NCI-H2171 (cell line): ENCODE data around the gene GPX3.

ENCODE experiments used
- DNase-seq: peaks from one replicate; lab custom pipeline; 2025; lab: John Stamatoyannopoulos, UW

The GPX3 gene

DNA sequence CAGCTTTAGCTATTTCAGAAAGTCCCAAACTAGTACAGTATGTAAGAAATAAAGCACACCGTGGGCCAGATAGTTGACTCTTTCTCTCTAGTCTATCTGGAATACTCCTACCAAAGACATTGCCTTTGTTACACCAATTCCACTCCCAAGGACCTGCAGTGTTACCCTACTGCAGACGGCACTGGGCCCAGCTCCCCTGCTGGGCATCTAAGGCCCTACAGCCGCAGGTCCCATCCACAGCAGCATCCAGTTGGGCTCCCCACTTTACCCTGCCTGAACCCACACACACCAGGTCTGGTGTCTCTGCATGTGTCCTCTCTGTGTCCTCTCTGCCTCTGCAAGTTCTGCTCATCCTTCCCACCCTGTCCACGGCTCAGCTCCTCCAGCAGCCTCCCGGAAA lies 37.9 kb downstream of the GPX3 start:
- DNase-seq: no peak

GRCh38 chr5:151058891-151059489 lies 38.6 kb downstream of the GPX3 start:
- no peak for DNase-seq

- DNase-seq: no peak
These were observed 40.4 kb downstream of the GPX3 start for GRCh38 chr5:151060742-151061141.

DNA sequence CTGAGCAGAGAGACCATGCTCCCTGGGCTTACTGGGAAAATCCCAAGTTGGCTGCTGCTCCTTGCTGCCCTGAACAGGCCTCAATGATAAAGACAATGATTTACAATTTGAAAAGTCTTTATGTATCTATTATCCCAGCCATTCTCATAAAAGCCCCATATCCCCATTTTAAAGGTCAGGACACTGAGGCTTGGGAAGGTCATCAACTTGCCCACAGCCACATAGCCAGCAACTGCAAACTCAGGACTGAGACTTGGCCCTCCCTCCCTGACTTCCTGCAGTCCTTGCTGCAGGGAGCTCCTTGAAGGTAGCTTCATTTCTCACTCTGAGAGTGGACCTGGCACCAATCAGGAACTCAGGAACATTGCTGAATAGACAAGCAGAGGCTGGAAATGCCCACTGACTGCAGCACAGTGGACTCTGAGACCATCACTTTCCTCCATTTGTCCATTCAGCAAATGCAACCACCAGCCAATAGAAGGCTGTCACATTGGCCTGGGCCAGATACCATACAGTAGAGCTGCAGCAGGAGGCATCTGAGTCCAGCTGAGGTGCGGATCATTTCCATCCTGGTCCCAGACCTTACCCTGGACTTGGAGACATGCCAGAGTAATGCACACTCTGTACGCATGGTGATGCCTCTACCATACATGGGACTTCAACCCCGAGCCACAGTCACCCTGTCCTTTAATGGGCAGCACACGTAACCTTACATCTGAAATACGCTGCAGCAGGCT lies 42.2 kb downstream of the GPX3 start:
- DNase-seq: no peak

- no peak for DNase-seq
These were observed 43.0 kb downstream of the GPX3 start for GRCh38 chr5:151063142-151063989.

DNA sequence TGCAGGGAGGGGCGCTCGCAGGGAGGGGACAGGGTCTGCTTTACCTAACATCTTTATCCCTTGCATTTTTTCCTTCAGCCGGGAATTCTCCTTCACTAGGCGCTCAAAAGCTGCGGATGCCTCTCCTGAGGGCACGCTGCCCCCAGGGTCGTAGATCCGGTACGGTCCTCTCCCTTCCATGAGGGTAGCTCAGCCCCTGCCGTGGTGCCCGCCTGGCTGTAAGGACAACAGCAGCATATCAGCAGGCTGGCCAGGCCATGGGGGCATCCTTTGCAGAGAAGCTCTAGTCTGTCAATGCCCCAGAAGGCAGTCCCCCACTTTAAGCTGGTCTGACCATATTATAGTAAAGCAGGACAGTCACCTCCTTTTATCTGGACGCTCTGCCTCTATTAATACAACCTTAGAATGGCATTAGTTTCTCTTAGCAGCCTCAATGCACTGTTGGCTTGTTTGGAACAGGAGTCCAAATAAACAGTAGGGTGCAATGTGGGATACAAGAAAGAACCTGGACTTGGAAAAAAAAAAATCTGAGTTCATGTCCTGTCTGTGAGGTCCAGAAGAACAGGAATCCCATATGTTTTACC lies 44.6 kb downstream of the GPX3 start:
- no peak for DNase-seq

DNA sequence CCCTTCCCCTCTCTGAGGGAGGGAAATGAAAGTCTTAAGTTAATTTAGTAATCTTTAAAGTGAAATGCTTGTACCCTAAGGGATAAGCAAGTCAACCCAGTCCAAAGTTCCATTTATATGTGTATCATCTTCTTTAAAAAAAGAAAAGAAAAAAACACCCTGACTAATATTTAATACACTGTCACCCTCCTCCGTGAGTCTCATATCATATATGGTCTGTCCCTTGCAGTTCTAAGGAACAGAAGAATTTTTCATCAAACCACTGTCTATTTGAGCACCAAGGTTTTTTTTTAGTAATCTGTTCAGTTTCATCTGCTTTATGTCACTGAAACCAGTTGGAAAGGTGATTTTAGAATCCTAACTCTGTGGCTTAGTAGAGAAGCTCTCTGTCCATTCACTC lies 45.2 kb downstream of the GPX3 start:
- DNase-seq: no peak

DNA sequence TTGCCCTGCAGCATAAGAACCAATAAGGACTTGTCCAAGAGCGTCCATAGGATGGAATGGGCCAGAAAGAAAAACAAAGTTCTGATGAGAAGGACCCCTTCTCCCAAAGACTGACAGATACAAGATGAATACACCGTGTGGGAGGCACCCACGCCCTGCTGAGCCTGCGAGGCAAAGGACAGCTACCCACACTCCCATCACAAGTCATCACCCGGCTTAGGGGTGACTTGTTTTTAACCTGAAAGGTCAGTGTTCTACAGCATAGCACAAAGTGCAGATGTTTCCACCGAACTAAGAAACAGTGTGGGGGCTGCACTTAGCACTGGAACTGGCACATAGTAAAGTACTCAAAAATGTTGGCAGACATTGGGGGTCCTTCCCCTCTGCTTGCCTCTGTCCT lies 46.5 kb downstream of the GPX3 start:
- DNase-seq: no peak

DNA sequence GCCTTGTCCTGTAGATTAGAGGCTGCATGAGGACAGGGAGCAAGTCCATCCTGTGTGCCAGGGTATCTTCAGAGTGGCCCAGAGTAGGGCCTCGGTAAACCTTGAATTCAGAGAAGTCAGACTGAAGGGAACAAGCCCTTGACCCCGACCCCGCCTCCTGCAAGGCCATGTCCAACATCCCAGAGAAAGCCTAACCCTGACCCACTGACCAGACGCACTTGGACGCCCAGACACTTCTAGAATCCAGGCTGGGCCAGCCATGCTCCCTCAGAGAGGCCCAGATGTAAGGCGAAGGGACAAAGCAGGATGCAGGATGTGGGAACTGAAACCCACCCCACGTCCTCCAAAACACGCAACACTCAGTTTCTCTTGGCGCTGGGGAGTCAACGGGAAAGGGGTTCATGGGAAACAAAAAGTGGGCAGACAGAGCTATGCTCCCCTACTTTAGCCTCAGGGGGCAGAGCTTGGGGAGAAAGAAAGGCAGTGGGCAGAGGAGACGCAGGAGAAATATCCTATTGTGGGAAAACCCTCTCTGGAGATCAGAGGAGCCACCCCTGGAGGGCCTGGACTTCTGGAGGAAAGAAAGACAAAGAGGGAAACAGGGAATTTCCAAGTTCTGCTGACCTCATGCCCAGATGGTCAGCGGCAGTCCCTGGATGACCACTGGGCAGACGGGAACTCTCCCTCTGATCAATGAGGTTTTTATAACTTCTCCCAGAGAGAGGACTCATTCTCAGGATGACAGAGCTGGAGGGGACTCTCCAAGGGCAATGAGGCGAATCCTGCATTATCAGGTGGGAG lies 47.4 kb downstream of the GPX3 start:
- DNase-seq: no peak

- DNase-seq: no peak
These were observed 48.2 kb downstream of the GPX3 start for GRCh38 chr5:151068433-151069197.

GRCh38 chr5:151070449-151070848 lies 50.1 kb downstream of the GPX3 start:
- DNase-seq: no peak

DNA sequence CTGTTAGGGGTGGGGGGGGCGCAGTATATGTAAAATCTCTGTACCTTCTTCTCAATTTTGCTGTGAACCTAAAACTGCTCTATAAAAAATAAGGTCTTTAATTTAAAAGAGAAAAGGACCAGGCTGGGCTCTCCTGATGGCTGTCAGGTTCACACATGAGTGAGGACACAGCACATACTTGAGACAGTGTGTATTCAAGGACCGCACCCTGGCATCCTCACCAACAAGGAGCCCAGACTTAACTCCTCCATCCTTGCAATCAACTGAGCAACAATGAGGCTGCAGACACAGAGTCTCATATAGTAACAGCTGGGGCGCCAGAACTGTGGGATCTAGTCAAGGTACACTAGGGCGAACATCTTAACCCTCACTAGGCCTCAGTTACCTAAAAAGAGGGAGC lies 50.6 kb downstream of the GPX3 start:
- no peak for DNase-seq

DNA sequence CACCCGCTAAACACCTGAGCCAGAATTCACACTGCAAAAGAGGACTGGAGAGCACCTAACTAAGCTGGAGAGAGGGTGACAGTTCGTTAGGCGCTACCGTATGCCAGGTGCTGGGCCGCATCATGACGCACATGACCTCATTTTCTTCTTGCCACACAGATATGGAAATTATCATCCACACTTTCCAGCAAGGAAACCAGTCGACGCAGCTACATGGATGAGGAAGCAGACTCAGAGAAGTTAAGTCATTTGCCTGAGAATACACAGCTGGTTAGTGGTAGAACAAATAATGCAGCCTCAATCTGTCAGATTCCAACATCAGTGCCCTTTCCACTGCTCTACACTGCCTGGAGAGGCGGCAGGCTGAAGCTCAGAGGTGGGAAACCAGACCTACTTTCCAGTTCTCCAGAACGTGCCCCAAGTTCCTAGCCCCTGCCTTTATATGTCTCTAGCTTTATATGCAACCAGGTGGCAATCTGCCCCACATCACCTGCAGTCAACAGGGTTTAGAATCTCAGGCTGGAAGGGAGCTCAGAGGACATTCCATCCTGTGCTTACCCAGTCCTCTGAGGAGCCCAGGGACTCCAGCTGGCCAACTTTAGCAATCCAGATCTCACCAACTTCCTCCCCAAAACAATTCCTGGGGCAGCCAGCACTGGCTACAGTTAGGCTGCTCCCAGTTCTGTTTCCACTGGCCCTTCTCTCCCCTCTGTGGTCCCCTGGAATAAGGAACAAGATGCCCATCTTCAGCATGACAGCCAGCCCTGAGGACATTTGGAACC lies 51.6 kb downstream of the GPX3 start:
- no peak for DNase-seq

DNA sequence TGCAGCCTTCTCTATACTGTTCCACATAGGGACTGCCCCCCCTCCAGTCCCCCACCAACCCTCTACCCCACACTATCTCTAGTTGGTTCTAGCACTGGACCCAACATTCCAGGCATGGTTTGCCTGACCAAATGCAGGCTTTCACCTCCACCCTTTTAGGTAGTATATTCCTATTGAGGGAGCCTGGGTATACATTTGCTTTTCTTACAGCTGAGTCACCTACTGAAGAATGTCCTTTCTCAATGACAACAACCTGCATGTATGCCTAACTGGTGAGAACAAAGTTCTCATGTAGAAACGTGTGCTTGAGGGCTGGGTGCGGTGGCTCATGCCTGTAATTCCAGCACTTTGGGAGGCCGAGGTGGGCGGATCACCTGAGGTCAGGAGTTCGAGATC lies 52.2 kb downstream of the GPX3 start:
- no peak for DNase-seq

GRCh38 chr5:151073280-151073679 lies 52.9 kb downstream of the GPX3 start:
- no peak for DNase-seq

GRCh38 chr5:151074557-151074956 lies 54.2 kb downstream of the GPX3 start:
- DNase-seq: no peak

DNA sequence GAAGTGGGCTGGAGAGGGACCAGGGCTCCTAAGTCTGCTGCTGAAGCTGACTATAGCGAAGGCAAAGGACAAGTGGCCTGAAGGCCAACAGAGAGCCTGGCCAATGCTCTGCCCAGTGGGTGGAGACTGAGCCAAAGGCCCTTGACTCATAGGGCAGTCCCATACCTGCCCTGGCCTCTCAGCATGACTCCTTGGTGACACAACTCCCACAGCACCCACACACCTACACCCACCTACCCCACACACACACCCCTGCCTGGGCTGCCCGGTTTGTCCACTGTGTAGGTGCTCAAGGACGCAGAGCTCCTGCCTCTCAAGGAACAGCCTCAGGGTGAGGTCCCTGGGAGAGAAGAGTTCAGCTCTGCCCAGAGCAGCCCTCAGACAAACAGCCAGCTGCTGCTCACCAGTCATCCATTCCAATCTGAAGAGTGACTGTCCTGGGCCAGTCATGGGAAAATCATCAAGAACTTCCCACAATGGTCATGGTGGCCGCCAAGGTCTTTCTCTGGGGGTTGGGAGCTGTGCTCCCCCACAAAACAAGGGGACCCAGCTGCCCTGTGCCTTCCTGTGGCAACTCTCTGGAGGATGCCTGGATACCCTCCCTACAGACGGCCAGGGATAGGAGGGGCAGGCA lies 55.4 kb downstream of the GPX3 start:
- DNase-seq: no peak

GRCh38 chr5:151076616-151077015 lies 56.2 kb downstream of the GPX3 start:
- no peak for DNase-seq

GRCh38 chr5:151077419-151077818 lies 57.0 kb downstream of the GPX3 start:
- no peak for DNase-seq

DNA sequence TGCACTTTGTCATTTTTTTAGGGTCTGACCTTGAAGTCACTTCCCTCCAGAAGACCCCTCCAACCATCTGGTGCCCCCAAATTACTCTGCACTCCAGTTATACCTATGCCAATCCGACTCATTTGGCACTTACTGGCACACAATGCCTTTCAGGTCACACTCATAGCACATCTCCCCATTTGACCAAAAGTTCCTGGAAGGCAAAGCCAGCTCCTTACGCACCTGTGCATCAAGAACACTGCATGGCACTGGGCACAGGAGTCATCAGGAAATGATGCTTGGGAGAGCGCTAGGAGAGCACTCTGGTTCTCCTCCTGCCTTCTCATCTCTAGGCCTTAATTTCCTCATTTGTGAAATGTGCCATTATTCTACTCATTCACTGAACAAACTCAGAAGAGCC lies 57.6 kb downstream of the GPX3 start:
- DNase-seq: no peak
